Measurements from ENCODE around the gene PTPN22. TPM values are rescaled to one million over a fixed set of nuclear protein-coding genes. Genes with fewer than 3 reads are reported as not detected.

PTPN22 gene
- total RNA-seq, 1 experiment from 2014 or later: 0.89 TPM

DNA sequence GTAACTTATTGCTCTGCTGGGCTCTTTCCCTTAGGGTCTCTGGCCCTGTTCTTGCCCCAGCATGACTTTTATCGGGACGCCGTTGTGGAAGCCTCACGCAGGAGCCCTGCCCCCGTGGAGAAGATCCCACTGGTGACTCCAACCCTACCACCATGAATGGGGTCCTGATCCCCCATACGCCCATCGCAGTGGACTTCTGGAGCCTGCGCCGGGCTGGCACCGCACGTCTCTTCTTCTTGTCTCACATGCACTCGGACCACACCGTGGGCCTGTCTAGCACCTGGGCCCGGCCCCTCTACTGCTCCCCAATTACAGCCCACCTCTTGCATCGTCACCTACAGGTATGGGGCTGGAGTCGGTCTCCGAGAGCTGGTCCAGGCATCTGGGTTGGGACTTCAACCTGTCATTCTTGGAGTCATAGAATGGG, 33.9 kb upstream of the PTPN22 start:
- H3K4me3 Mint-ChIP-seq (ENCODE audit: unreplicated experiment): peak overlapping the region; percentile 95
- H3K36me3 Mint-ChIP-seq (ENCODE audit: insufficient read depth, unreplicated experiment): peaks cover 24% of the 10 kb centered on the region
- TF ChIP-seq, protein P1, sequence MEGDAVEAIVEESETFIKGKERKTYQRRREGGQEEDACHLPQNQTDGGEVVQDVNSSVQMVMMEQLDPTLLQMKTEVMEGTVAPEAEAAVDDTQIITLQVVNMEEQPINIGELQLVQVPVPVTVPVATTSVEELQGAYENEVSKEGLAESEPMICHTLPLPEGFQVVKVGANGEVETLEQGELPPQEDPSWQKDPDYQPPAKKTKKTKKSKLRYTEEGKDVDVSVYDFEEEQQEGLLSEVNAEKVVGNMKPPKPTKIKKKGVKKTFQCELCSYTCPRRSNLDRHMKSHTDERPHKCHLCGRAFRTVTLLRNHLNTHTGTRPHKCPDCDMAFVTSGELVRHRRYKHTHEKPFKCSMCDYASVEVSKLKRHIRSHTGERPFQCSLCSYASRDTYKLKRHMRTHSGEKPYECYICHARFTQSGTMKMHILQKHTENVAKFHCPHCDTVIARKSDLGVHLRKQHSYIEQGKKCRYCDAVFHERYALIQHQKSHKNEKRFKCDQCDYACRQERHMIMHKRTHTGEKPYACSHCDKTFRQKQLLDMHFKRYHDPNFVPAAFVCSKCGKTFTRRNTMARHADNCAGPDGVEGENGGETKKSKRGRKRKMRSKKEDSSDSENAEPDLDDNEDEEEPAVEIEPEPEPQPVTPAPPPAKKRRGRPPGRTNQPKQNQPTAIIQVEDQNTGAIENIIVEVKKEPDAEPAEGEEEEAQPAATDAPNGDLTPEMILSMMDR (IDR thresholded peaks at IDR 0.05; ENCODE audit: unreplicated experiment): no peak
- H3K27me3 Mint-ChIP-seq (ENCODE audit: insufficient read depth, unreplicated experiment): no peaks in the 10 kb centered on the region
- ChIA-PET POLR2A (interaction anchor here (0.5 to 9.1 kb wide), 11 partner anchors 9 to 147 kb away, joined by 3 to 228 read pairs (median 3); partner anchors contain the start of genes HIPK1, PHTF1 and RSBN1), CTCF (interaction anchor here (0.5 to 3.5 kb wide), 8 partner anchors 11 to 564 kb away, joined by 3 to 48 read pairs (median 3); partner anchors contain the start of gene HIPK1)
- no peaks in the 10 kb centered on the region for H3K4me1 Mint-ChIP-seq (ENCODE audit: insufficient read depth, unreplicated experiment)
- intact Hi-C loops (cut with micrococcal nuclease): loop anchor here (1.0 to 10.0 kb wide), 6 partner anchors 24 to 765 kb away; partner anchors contain the start of genes HIPK1, PHTF1 and RSBN1
- peak; percentile 17 for DNase-seq (ENCODE audit: unreplicated experiment)
- no peaks in the 10 kb centered on the region for H3K9me3 Mint-ChIP-seq (ENCODE audit: unreplicated experiment)
- BruUV-seq (replicated peaks): TSS peak; percentile 55
- H3K27ac Mint-ChIP-seq (ENCODE audit: low read depth, unreplicated experiment): peak overlapping the region; percentile 94

DNA sequence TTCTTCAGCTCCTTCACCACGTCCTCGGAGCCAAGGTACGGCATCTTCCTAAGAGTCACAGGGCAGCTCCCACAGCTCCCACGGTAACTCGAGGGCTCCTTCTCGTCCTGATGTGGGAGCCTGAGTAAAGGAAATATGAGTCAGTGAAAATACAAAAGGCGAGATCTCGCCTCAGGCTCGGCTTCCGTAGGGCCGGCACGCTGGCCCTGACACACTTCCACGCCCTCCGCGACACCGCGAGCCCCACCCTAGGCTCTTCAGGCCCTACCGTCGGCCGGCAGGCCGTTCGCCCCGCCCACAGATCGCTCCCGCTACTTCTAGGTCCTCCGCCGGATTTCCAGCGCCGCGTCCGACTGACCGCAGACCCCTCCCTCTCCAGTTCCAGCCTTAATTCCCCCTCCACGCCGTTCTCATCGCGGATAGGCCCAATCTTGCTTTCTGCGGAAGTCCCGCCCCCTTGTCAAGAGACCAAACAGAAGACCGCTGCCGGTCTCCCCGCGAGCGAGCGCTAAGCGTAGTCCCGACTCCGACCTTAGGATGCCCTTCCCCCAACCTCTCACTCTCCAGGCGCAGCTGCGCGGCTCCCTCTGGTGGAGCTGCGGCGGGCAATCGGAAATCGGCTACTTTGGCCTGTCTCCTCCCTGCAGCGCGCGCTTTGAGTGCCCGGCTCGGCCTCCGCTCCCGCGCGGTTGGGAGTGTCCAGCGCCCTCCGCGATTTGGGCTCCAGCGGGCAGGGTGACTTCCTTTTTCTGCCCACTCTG, 33.3 kb upstream of the PTPN22 start, which contains the start of the genes AP4B1 and DCLRE1B:
Gene AP4B1, minus strand, starts transcription at position 126 of the 761 bp plus-strand sequence. Its CDS starts 82 bp downstream, at position 44.
Gene DCLRE1B, plus strand, starts transcription at position 653 of the 761 bp plus-strand sequence. CDS start 261 bp downstream, outside the sequence.
- H3K4me1 Mint-ChIP-seq (ENCODE audit: insufficient read depth, unreplicated experiment): no peaks in the 10 kb centered on the region

GRCh38 chr1:113904293-113904673, 32.8 kb upstream of the PTPN22 start:
- ChIA-PET POLR2A (interaction anchor here (0.7 to 9.1 kb wide), 18 partner anchors 9 to 831 kb away, joined by 3 to 228 read pairs (median 4); partner anchors contain the start of genes DENND2C, HIPK1, LRIG2 and MAGI3), CTCF (interaction anchor here (0.6 to 3.5 kb wide), 12 partner anchors 8 to 111 kb away, joined by 3 to 48 read pairs (median 4); partner anchors contain the start of gene HIPK1)
- peak overlapping the region; percentile 95 for H3K4me3 Mint-ChIP-seq (ENCODE audit: unreplicated experiment)
- H3K27ac Mint-ChIP-seq (ENCODE audit: low read depth, unreplicated experiment): peak overlapping the region; percentile 94
- H3K36me3 Mint-ChIP-seq (ENCODE audit: insufficient read depth, unreplicated experiment): peaks cover 30% of the 10 kb centered on the region
- TF ChIP-seq, protein P1 (IDR thresholded peaks at IDR 0.05; ENCODE audit: unreplicated experiment): no peak
- H3K9me3 Mint-ChIP-seq (ENCODE audit: unreplicated experiment): no peaks in the 10 kb centered on the region
- H3K27me3 Mint-ChIP-seq (ENCODE audit: insufficient read depth, unreplicated experiment): no peaks in the 10 kb centered on the region
- no peaks in the 10 kb centered on the region for H3K4me1 Mint-ChIP-seq (ENCODE audit: insufficient read depth, unreplicated experiment)
- DNase-seq (ENCODE audit: unreplicated experiment): no peak
- BruUV-seq (replicated peaks): TSS peak; percentile 60
- intact Hi-C loops (cut with micrococcal nuclease): loop anchor here (2.0 to 10.0 kb wide), 3 partner anchors 145 to 763 kb away; partner anchors contain the start of gene PHTF1

More for the DNA sequence above, 33.3 kb upstream of the PTPN22 start, which contains the start of the genes AP4B1 and DCLRE1B:
- Mint-ChIP-seq H3K36me3 (ENCODE audit: insufficient read depth, unreplicated experiment) (peaks cover 24% of the 10 kb centered on the region), H3K27me3 (ENCODE audit: insufficient read depth, unreplicated experiment) (no peaks in the 10 kb centered on the region), H3K9me3 (ENCODE audit: unreplicated experiment) (no peaks in the 10 kb centered on the region), H3K4me3 (ENCODE audit: unreplicated experiment) (peak within 1 kb of the TSS; percentile 95), H3K27ac (ENCODE audit: low read depth, unreplicated experiment) (peak within 1 kb of the TSS; percentile 94)
- POLR2A ChIA-PET: interaction anchor here (0.5 to 9.1 kb wide), 21 partner anchors 9 to 831 kb away, joined by 3 to 228 read pairs (median 4); partner anchors contain the start of genes DENND2C, HIPK1, LRIG2 and MAGI3
- BruUV-seq (replicated peaks): no TSS peak
- TF ChIP-seq, protein P1 (IDR thresholded peaks at IDR 0.05; ENCODE audit: unreplicated experiment): peak; percentile 49
- intact Hi-C loops (cut with micrococcal nuclease): loop anchor here (1.0 to 10.0 kb wide), 6 partner anchors 24 to 764 kb away; partner anchors contain the start of genes HIPK1, PHTF1 and RSBN1
- CTCF ChIA-PET: interaction anchor here (0.6 to 3.5 kb wide), 16 partner anchors 9 to 152 kb away, joined by 3 to 48 read pairs (median 3); partner anchors contain the start of gene HIPK1
- DNase-seq (ENCODE audit: unreplicated experiment): peak; percentile 99
